HG03097 (cell line): Measurements from ENCODE around the gene TBRG4.
"Not testable (repeated sequence)": the region's sequence is repeated elsewhere in the genome, so short reads cannot be mapped to it uniquely, and the experiment has no call there.

Experiments
- ATAC-seq: cut with Tn5 transposase; IDR thresholded peaks from one replicate; pipeline ENCODE4 v1.9.1; 2021; ENCODE audit not compliant: unreplicated experiment, low FRiP score

The TBRG4 gene

DNA sequence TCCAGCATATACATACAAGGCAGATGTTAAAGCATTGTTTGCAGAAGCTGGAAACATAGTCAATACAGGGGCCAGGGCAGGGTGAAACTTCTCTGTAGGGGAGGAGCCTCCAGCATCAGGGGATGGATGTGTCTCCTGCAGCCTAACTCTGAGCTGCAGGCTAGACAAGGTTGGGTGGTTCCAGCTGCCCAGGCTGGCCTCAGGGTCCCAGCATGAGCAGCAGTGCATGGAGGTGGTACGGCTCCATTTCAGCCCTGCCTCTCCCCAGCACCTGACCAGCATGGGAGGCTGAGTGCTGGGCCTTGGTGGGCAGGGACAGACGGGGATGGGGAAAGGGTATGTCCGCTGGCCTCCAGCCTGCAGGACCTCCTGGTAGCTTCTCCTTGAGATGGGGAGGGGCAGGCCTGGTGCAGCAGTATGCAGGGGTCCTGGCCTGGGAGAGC is 7.4 kb upstream of the TBRG4 start:
- ATAC-seq: no peak

GRCh38 chr7:45118292-45118691 is 6.8 kb upstream of the TBRG4 start:
- ATAC-seq: no peak

DNA sequence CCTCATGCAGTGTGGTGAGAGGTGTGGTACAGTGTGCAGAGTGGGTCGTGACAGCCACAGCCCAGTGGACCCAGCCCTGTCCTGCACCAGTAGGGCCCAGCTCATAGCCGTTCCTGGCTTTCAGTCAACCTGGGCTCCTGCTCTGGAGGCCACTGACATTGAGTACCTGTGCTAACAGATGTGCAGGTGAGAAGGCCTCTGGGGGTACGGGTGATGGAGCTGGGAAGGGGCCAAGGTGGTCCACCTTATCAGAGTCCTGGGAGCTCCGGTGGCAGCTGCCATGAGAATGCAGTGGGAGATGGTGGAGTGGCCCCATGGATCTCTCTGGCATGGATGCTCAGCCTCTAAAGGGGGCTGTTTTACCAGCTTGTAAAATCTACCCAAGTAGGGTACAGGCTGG is 6.1 kb upstream of the TBRG4 start:
- no peak for ATAC-seq

DNA sequence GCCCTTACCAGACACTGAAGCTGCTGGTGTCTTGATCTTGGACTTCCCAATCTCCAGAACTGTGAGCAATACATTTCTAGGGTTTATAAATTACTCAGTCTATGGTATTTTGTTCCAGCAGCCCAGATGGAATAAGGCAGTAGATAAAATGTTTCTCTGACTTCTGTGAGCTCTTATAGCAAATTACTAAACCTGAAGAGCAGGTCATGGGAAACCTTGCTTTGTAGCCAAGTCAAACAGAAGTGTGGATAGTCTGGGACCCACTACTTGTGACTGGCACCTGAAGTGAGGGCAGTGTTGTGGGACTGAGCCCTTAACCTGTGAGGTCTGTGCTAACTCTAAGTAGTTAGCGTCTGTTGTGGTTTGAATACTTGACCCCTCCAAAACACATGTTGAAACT is 4.6 kb upstream of the TBRG4 start:
- ATAC-seq: no peak

- no peak for ATAC-seq
Observed at GRCh38 chr7:45114926-45115325, 3.4 kb upstream of the TBRG4 start.

DNA sequence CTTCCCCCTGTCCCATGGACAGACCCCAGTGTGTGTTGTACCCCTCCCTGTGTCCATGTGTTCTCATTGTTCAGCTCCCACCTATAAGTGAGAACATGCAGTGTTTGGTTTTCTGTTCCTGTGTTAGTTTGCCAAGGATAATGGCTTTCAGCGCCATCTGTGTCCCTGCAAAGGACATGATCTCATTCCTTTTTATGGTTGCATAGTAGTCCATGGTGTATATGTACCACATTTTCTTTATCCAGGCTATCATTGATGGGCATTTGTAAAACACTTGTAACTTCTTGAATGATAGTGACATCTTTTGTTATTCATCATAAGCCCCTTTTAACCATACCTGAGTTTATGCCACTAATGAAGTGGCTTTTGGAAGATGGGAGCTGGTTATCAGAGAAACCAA is 2.8 kb upstream of the TBRG4 start:
- ATAC-seq: not testable (repeated sequence)

GRCh38 chr7:45112648-45113047 is 1.2 kb upstream of the TBRG4 start:
- no peak for ATAC-seq

- no peak for ATAC-seq
Observed at GRCh38 chr7:45108863-45109262, 2.6 kb downstream of the TBRG4 start.

GRCh38 chr7:45107356-45107755 is 4.1 kb downstream of the TBRG4 start:
- ATAC-seq: no peak

DNA sequence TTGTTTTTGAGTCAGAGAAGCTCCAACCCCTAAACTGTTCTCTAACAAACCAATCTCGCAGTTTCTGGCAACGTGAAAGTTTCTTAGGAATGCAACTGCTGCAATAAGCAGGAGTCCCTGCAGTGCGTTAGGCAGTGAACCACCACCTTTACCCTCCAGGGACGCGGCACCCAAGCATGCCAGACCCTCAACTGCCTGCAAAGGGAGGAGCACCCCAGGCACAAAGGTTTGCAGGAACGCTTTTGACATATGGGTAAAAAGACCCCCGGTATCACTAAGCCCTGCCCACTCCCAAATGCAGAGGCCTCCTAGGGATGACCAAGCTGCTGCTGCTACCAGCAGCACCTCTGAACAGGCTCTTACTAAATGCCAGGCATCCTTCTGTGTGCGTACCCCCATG is 4.7 kb downstream of the TBRG4 start:
- no peak for ATAC-seq

GRCh38 chr7:45105588-45106188 is 5.8 kb downstream of the TBRG4 start:
- no peak for ATAC-seq

DNA sequence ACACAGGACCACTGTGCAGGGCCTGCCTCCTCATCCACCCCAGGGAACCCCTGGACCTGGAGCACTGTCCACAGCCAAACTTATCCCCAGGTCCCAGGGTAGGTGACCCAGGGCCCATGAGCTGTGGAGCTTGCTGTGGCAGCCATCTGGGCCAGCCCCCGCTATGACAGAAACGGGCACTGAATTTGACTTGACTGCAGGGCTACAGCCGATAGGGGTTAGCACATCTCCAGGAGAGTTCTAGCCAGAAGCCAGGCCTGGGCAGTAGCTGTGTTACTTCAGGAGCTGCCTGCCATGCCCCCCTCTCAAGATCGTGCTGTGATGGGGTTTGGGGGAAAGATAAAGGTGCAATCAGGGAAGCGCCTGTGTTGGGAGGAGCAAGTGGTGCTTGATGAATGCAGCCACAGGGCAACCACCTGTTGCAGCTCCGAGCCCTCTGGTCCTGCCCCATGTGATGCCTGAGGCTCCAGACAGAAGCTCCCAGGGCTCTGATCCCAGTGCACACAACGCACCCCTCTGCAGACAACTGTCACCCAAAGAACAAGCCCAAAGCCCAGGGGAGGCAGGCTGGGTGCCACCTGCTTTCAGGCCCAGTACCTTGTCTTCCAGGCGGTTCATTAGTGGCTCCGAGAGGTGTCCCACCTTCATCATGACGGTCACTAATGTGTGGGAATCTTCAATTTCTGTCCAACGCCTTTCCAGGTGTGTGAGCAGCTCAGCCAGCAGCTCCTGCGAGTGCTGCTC is 6.5 kb downstream of the TBRG4 start:
- no peak for ATAC-seq

- no peak for ATAC-seq
Observed at GRCh38 chr7:45103958-45104843, 7.3 kb downstream of the TBRG4 start.

- ATAC-seq: no peak
Observed at GRCh38 chr7:45102785-45103712, 8.4 kb downstream of the TBRG4 start.

GRCh38 chr7:45101748-45102147 is 9.7 kb downstream of the TBRG4 start:
- no peak for ATAC-seq

DNA sequence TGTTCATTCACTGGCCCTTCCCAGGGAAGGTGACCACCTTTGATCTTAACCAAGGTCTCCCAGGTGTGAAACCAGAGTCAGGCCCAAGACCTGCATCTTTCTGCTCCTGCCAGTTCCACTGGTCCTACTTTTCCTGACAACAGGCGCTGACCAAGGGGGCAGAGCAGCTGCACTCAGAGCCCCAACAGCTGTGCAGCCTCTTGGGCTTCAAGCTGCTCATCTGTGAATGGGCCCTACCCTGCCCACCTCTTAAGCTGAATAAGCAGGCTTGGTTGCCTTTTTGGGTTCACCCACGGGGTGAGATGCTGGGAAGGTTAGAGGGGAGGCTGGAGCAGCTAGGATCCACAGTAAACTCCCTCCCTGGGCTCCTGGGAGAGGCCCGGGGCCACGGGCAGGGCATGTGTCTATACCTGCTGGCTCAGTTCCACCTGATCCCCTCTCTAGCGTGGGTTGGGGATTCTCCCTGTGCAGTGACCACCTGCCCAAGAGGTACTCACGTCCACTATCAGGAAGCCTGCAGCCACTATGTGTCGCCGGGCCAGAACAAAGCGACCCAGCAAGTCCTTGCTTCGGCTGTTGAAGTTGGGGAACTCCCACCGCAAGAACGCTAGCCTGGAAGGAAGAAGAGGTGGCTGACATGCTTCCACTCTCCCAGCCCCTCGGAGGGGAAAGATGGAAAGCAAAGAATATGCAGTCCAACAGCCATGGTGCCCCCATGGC is 10.6 kb downstream of the TBRG4 start:
- no peak for ATAC-seq

GRCh38 chr7:45099891-45100760 is 11.4 kb downstream of the TBRG4 start:
- no peak for ATAC-seq

GRCh38 chr7:45098983-45099839 is 12.3 kb downstream of the TBRG4 start:
- no peak for ATAC-seq
